ENCODE measurements around the gene RBM26.

- TF ChIP-seq EZH2 (IDR thresholded peaks at IDR 0.05; ENCODE audit: borderline replicate concordance) (no peak), CTCF (IDR thresholded peaks at IDR 0.05; ENCODE audit: poor library complexity) (no peak), EZH2phosphoT487 (IDR thresholded peaks at IDR 0.05; ENCODE audit: low read depth, severe bottlenecking, unreplicated experiment) (no peak)
These were observed 19.8 kb downstream of the RBM26 start for GRCh38 chr13:79386125-79386826.
